Measurements from ENCODE around the gene KRT20.

DNA sequence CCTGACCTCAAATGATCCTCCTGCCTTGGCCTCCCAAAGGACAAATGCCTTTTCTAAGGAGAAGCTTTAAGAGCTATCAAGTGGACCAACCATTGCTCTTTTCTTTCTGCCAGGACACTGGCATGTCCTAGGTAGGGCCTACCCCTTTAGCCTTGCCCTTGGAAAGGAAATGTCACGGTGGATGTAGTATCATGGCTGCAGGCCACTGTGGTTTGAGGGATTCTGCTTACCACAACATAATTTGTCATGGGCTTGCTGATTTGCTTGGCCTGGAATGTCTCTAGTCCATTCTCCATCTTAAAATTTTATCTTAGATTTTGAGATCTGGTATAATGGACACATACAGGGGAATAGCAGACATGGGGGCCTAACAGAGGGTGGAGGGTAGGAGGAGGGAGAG, 6.0 kb downstream of the KRT20 start:
- no peak for TF ChIP-seq POLR2A (IDR thresholded peaks at IDR 0.05; ENCODE audit: low read length)
- no peak for TF ChIP-seq GATA1 (IDR thresholded peaks at IDR 0.05; ENCODE audit: low read depth, low read length)

Measured in erythroblast (primary cell).